GM18519 (cell line): ENCODE data around the gene SLC16A1.
"Not testable (repeated sequence)": the region's sequence is repeated elsewhere in the genome, so short reads cannot be mapped to it uniquely, and the experiment has no call there.

ENCODE experiments used
- ATAC-seq: cut with Tn5 transposase; IDR thresholded peaks from one replicate; pipeline ENCODE4 v1.9.1; 2021; ENCODE audit warnings: mild to moderate bottlenecking, moderate library complexity; ENCODE audit not compliant: unreplicated experiment, low FRiP score

SLC16A1 gene

DNA sequence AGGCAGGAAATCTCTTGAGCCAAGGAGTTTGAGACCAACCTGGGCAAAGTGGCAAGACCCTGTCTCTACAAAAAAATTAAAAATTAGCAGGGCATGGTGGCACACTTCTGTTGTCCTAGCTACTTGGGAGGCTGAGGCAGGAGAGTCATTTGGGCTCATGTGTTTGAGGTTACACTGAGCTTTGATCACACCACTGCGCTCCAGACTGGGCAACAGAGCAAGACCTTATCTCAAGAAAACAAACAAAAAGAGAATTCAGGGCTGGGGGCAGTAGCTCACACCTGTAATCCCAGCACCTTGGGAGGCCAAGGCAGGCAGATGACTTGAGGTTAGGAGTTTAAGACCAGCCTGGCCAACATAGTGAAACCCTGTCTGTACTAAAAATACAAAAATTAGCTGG is 17.8 kb upstream of the SLC16A1 start:
- ATAC-seq: no peak

DNA sequence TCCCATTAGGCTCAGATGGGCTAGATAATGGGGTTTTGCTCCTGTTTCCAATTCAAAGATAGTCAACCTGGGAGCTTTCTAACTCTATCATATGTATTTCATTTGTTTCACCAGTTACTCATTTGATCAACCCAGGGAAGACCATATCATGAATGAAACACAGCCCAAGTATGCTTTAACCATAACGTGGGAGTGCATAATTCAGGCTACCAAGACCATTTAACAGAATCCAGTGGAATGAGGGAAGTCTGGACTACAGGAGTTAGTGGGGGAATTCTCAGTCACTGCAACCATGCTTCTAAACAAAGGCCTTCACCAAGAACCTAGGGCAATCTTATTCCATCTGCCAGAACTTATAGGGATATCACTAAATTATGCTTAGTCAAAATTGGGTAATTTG is 15.0 kb upstream of the SLC16A1 start:
- ATAC-seq: no peak

DNA sequence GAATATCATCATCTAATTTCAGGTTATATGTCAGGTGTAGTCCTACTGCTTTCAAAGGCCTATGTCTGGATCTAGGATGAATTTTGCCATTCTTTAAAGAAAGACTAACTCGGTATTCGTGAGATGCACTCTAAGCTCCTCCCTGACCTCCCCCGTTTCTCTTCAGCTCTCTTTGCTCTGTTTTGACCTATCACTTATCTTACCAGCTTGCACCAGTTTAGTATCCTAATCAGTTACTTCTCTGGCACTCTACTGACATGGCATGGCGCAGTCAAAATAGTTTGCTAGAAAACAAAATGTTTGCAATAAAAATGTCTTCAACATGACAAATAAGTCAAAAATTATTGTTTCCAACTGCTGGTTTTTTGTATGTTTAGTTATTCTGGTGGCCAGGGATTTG is 8.4 kb upstream of the SLC16A1 start:
- ATAC-seq: no peak

DNA sequence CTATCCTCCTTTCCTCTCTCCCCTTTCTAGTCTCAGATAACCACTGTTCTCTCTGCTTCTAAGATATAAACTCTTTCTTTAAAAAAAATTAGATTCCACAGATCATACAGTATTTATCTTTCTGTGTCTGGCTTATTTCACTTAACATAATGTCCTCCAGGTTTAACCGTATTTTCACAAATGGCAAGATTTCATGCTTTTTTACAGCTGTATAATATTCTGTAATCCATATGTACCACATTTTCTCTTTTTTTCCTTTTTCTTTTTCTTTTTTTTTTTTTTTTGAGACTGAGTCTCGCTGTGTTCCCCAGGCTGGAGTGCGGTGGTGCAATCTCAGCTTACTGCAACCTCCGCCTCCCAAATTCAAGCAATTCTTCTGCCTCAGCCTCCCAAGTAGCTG is 5.1 kb upstream of the SLC16A1 start:
- ATAC-seq: no peak

DNA sequence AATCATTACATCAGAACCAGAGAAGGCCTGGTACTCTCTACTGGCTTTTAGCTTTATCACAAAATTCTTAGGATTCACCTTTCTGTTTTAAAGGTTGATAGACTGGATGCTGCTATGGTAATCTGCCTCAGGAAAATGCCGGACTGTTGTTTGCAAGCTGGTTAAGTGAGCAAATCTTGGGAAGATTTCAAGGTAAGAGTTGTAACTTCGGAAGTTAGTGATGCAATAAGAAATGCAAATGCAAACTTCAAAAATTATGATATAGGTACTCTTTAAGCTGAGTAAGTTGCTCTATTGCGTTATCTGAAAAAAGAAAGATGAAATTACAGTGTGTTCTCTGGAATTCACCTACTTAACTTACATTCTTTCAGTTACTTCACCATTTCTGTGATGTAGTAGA is 4.4 kb upstream of the SLC16A1 start:
- no peak for ATAC-seq

DNA sequence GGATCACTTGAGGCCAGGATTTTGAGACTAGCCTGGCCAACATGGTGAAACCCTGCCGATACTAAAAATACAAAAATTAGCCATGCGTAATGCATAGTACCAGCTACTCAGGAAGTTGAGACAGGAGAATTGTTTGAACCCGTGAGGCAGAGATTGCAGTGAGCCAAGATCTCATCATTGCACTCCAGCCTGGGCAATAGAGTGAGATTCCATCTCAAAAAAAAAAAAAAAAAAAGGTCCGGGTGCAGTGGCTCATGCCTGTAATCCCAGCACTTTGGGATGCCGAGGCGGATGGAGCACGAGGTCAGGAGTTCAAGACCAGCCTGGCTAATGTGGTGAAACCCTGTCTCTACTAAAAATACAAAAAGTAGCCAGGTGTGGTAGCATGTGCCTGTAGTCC is 2.2 kb upstream of the SLC16A1 start:
- ATAC-seq: not testable (repeated sequence)

DNA sequence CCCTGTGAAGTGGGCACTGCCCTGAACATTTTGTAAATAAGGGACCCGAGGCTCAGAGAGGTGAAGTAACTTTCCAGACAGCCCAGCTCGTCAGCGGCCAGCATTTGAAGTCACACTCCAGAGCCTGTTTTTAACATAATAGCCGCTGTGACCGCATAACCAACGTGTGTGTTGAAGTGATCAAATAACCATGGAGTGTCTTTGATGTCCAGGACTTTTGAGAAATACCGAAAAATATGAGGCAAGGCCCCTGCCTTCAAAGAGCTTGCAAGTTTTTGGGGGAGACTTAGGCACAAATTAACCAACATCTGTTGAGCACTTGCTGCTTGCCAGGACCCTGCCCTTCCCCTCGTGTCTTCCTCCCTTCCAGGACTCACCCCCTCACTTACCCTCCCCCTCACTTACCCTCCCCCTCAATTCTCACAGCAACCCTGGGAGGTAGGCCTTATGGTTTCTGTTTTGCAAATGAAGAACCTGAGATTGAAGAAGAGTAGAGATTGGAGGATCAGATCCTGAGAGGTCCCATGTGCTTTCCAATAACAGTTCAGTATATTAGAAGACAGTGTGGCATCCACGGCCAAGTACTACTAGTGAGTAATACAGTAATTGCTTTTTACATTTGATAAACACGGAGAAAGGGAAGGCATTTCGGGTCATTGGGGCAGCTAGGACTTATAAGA is 1.3 kb upstream of the SLC16A1 start:
- peak; percentile 54 for ATAC-seq

DNA sequence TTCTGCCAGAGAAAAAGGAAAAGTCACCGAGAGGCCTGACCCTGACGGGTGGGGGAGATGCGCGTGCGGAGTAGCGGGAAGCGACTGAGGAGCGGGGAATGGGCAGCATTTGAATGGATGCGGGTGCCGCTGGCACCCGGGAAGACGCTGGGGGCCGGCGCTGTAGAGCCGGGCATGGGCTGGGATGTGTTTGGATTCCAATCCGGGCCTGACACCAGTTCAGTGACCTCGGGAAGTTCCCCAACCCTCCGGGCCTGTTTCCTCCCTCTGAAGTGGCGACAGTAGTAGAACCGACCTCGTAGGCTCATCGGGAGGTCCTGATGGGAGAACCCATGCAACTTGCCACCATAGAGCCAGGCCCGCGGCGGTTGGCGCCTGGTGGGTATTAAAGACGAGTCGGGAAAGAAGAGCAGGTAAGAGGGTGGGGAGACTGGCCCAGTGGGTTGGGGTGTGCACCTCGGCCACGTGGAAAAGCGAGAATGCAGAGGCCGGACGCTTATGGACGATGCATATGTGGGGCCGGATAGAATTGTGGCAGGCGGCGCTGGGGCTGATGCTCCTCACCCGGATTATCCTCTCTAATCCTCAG is 642 bp upstream of the SLC16A1 start:
- no peak for ATAC-seq

DNA sequence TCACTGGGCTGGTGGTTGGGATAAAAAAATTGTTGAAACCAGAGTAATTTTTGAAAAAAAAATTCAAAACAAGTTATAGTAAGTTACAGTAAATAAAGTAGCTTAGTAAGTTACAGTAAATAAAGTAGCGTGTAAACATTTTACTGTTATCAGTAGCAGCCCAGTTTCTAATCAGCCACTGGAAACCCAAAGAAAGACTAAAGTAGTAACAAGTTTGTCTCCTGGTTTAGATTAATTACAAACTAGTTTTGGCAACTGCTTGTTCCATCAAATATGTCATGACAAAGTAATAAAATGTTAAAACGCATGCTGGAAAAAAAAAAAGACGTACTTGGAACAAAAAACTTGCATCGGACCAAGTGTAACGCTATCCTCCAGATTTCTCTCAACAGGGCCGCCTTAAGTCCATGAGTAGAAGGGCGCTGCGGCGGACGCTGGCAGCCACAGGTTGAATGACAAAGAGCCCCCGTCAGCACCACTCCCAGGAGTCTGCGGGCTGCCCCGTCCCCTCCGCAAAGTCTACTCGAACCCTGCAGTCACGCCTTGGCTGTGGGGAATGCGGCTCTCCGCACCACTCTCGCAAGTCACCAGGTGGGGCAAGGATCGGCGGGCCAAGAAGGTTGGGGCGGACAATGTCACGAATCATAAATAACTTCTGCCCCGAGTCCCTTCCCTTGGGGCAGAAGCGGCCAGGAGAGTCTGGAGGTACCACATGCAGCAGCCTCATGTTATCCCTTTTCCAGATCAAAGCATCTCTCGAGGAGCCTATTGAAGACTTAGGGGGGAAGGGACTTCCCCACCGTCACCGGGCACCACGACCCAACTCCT is 837 bp downstream of the SLC16A1 start:
- ATAC-seq: peak; percentile 12

DNA sequence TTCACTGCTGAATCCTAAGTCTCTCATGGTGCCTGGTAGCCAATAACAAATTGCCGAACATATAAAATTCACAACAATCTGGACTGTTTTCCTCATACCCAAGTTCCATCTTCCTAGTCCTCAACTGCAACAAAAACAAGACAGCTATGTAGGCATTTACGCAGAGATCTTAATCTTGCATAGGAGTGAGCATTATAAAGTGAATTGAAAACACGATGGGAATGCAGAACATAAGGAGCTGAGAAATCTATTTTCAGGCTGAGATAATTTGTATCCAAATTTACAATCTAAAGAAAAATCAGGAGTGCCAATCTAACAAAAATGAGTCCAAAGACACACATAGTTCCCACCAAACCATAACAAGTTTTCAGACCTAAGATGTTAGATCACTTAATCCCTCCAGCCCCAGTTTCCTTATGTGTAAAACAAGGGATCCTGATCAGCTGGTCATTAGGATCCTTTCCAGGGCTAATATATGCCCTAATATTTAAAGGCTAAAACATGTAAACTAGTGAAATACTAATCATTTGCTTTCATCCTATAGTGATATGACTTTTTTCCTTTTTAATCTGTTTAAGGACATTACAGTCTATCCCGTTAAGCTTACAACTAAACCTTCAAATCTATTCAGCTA is 1.9 kb downstream of the SLC16A1 start:
- ATAC-seq: no peak

DNA sequence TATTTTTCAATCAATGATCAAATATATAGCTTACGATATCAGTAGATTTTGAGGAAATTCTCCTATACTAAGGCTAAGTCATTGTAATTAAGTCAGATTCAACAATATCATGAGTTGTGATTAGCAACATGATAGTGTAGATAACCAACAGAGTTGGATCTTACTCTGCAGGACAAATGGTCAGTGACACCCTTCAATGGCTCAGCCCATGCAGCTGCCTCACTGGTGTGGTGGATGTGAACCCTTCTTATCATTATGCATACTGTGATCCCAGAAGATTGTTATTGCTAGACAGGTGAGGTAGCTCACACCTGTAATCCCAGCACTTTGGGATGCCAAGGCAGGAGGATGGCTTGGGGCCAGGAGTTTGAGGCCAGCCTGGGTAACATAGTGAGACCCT is 5.6 kb downstream of the SLC16A1 start:
- ATAC-seq: no peak

DNA sequence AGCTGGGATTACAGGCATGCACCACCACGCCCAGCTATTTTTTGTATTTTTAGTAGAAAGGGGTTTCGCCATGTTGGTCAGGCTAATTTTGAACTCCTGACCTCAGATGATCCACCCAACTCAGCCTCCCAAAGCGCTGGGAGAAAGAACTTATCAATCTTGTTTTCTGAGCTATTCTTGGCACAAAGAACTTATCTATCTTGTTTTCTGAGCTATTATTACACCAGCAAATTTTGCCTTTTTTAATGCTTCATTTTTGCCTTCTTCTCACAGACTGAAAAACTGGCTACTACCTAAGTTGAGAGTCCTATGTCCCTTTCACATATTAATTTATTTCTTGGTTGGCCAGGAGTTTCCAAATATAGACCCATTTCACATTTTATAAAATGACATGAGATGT is 9.3 kb downstream of the SLC16A1 start:
- ATAC-seq: no peak

DNA sequence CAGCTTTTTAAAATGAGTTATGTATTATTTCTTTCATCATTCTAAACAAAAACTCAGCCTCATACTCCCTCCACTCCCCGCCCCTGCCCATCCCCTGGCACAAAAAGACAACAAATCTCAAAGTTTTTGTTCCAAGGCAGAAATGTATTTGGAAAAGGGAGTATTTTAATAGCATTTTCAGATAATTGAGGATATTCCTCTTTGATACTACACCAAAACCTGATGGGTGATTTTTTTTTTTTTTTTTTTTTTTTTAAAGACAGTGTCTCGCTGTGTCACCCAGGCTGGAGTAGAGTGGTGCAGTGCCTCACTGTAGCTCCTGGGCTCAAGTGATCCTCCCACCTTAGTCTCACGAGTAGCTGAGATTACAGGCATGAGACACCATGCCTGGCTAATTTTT is 16.2 kb downstream of the SLC16A1 start:
- ATAC-seq: no peak

DNA sequence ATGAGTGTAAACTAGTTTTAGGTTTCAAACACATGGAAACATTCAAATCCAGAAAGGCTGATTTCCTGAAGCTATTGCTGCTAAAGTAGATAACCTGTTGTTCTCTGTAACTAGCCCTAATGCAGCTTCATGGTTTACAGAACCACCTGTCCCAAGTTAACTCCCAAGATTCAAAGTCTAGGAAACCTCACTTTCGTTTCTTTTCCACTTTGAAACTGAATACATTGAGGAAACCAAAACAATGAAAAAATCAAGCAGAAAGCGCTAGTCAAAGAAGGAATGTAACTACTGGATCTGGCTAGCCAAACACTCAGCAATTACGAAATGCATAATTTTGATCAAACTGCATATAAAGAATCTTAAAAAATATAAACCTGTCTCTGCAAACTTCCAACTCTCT is 17.8 kb downstream of the SLC16A1 start:
- no peak for ATAC-seq

DNA sequence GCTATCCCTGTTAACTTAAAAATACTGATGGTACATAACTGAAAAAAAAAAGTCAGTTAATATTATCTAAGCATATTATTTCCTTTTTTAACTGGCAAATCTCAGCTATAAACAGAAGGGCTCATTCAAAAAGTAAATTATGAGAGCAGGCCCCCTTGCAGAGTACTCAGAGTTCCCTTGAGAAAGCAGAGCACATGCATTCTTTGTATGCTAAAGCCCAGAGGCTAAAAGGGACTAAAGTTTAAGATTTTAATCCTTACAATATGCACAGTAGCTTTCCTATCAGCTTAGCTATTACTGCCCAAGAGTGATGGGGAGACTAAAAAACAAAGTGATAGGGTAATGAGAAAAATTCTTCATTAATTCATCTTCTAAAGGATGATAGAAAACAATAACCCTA is 18.5 kb downstream of the SLC16A1 start:
- no peak for ATAC-seq

DNA sequence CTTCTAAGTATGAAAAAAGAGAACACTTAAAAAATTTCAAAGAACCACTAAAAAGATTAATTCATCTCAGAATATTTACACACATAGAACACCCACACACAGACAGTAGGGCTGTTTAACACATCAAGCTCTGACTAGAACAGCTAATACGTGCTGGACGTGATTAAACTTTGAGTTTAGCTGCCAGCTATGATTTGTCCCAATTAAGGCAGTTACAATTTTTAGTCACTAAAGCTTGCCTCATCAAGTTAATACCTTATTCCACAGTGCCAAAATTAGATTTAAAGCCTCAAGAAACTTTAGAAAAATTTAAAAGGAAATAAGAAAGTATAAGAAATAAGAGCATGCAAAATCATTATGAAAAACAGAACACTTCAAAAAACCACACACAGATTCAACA is 18.9 kb downstream of the SLC16A1 start:
- ATAC-seq: no peak

DNA sequence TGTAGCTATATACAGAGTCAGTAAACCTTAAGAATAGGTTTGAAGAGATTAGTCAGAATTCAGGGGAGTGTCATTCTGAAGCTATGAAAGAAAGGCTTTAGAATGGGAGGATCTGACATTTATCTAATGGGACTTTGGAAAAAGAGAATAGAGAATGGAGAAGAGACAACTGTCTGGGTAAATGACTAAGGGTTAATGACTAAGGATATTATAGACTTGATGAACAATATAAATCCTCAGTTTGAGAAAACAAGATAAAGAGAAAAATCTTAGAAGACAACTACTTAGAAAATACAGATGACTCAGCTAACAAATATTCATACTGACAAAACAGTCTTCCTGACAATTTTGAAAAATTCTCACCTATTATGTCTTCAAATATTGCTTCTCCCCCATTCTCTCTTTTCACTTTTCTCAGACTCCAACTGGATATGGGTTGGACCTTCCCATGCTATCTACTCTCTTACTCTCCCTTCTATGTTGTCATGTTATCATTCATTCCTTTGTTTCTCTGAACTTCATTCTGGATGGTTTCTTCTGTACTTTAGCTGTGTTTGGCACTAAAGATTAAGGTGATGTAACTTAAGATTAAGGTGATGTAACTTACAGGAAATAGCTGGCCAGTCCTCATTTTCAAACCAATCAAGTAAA is 20.4 kb downstream of the SLC16A1 start:
- no peak for ATAC-seq

DNA sequence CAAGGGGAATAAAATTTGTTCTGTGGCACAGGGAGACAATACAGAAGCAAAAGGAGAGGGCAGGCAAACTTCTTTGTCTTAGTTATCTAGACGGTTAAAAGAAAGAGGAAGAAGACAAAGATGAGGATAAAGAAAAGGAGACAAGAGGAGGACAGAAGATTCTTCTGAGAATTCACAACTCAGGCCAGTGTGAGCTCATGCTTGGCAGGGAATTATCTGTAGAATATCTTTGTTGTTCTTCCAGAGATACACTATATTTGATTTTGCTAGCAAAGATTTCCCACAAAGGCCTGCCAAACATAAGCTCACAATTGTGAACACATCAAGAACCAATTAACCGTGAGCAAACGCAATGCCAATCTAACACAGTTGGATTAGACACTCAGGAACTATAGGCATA is 21.4 kb downstream of the SLC16A1 start:
- ATAC-seq: no peak

DNA sequence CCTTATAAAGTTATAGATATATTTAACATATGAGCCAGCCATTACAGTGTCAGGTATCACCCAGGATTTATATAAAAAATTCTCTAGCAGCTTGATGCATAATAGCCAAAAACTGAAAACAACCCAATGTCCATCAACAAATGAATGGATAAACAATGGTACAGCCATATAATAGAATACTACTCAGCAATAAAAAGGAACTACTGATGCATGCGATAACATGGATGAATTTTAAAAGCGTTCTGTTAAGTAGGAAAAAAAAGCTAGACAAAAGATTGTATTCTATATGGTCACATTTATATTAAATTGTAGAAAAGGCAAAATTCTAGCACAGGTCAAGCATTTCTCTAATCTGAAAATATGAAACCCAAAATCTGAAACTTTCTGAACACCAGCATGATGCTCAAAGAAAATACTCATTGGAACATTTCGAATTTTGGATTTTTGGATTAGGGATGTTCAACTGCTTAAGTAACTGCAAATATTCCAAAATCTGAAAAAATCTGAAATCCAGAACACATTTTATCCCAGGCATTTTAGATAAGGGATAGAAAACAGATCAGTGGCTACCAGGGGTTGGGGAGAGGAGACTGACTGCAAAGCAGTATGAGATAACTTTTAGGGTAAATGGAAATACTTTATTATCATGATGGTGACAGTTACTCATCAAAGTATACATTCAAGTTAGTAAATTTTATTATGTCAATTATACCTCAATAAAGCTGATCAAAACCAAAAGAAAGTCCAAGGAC is 22.0 kb downstream of the SLC16A1 start:
- no peak for ATAC-seq

DNA sequence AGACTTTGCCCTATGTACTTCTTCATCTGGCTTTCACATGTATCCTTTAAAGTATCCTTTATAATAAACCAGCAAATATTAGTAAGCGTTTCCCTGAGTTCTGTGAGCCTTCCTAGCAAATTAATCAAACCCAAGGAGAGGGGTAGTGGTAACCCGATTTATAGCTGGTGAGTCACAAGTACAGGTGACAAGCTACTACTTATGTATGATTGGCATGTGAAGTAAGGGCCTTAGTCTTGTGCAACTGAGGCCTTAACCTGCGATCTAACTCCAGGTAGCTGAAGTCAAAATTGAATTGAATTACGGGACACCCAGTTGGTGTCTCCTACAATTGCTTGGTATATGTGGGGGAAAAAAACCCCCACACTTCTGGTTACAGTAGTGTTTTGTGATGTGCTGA is 26.0 kb downstream of the SLC16A1 start:
- ATAC-seq: no peak
